Measurements from ENCODE around the gene GPR137.

- TF ChIP-seq EZH2 (IDR thresholded peaks at IDR 0.05; ENCODE audit: borderline replicate concordance, insufficient read depth, low read length, poor library complexity, severe bottlenecking) (no peak), RAD21 (conservative IDR thresholded peaks at IDR 0.05) (no peak)
Observed at GRCh38 chr11:64262271-64263002, 23.2 kb upstream of the GPR137 start.

Data from neural cell (in vitro differentiated cells).